Psoas muscle (tissue), 8 donors: Measurements from ENCODE around the gene SOCS1. TPM values are rescaled to one million over a fixed set of nuclear protein-coding genes. Genes with fewer than 3 reads are reported as not detected.

Source experiments
- ATAC-seq, 4 donors: fragments of 200-7000 bp; cut with Tn5 transposase; one replicate each; pipeline ENCODE4 v1.9.1; 2020; ENCODE audit warnings: moderate library complexity in 3 of 4, mild to moderate bottlenecking in 2 of 4
- DNase-seq, 2 donors: peaks; one replicate each; pipeline ENCODE4 v3.0.0-alpha.2; 2020
- H3K27ac ChIP-seq: fragments of 200-600 bp; one replicate; pipeline ENCODE4 v1.8.0; 2022
- H3K27me3 ChIP-seq, 3 donors: fragments of 200-600 bp in 1 of 3; one replicate each; pipeline versions ENCODE4 v1.6.1 to v1.8.0; 2013 to 2022; ENCODE audit warnings: low read length in 2 of 3, mild to moderate bottlenecking in 2 of 3, moderate library complexity in 1 of 3; ENCODE audit not compliant: insufficient read depth in 3 of 3
- H3K36me3 ChIP-seq, 2 donors: fragments of 200-600 bp in 1 of 2; one replicate each; pipeline versions ENCODE4 v1.6.1 to v1.8.0; 2013 to 2022; ENCODE audit warnings: low read depth in 1 of 2, mild to moderate bottlenecking in 1 of 2, moderate library complexity in 1 of 2; ENCODE audit not compliant: insufficient read depth in 1 of 2
- H3K4me1 ChIP-seq: fragments of 200-600 bp; one replicate; pipeline ENCODE4 v1.8.0; 2022
- H3K4me3 ChIP-seq: fragments of 200-600 bp; one replicate; pipeline ENCODE4 v1.8.0; 2022; ENCODE audit warnings: mild to moderate bottlenecking
- H3K9me3 ChIP-seq: fragments of 200-600 bp; one replicate; pipeline ENCODE4 v1.8.0; 2022
- CTCF ChIP-seq: fragments of 200-600 bp; IDR thresholded peaks from one replicate; pipeline ENCODE4 v1.8.0; 2022; ENCODE audit warnings: antibody characterized with exemption
- WGBS, 3 donors: extraction: QIAGEN DNeasy Blood & Tissue Kit; methylation state at CpG; one replicate each; pipeline versions ENCODE4 v1.1.6 to v1.1.7; 2013; 5-methylcytosine and 5-hydroxymethylcytosine counted together
- intact Hi-C, 2 donors: fragments of 100-400 bp; cut with DNase I; formaldehyde crosslinking; loops; one replicate each; pipeline versions ENCODE4 v1.11.0 to v1.14.2; 2022
- polyA plus RNA-seq, 3 donors: library from polyadenylated mRNA; stranded (reverse); fragments of 200-250 nt; gene quantifications; one replicate each; pipeline ENCODE4 v1.2.3, GENCODE V29; 2013
- total RNA-seq, 4 donors: library from RNA; stranded (reverse); fragmentation: NEBNext Ultra II Directional in 2 of 4; extraction: Animal tissue kit (Norgen Biotek cat#: 25700) in 2 of 4; gene quantifications; one replicate each; pipeline versions ENCODE4 v1.2.1 to v1.2.4, GENCODE V29; 2021 to 2023
- donor health status: healthy with polysubstance abuse.
- donor health status: DM: no; HTN: no; CAD: no; lungs with moderate emphysema.
- donor health status: Bipolar disorder and iron deficiency.
- donor health status: healthy.
- donor health status: DM: yes; HTN: yes; CAD: no.
- donor health status: DM: no; HTN: no; CAD: no.
- donor health status: DM: no; HTN: no; CAD: no.
- donor health status: DM: yes; HTN: yes; CAD: no.

The SOCS1 gene
- total and polyA plus RNA-seq, 7 donors: 0.44 to 12.6 (median 2.1) TPM

DNA sequence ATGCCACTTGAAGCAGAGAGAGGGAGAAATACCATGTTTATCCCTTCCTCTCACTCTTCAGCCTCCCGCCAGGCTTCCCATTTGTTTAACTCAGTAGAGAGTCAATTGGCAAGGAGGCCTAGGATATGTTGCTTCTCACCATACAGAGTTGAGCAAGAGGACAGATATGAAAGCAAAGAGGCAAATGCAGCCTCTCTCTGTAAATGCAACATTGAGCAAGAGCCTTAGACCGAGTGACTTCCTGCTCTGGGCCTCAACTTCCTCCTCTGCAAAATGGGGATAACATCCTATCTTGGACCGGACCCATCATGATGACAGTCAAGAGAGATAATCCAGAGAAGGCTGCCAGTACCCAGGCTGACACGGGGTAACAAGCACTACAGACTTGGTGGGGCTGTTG is 36.8 kb downstream of the SOCS1 start:
- H3K27ac ChIP-seq: no peak overlapping the region
- 89 to 93% (median 89%) methylated on average over 4 of the region's 4 CpGs for WGBS, 3 donors
- peaks cover 15% of the 10 kb centered on the region for H3K9me3 ChIP-seq
- H3K27me3 ChIP-seq: peaks cover 0 to 2% (median 0%) of the 10 kb centered on the region in 3 donors
- H3K36me3 ChIP-seq: no peaks in the 10 kb centered on the region
- H3K4me1 ChIP-seq: peaks cover 4% of the 10 kb centered on the region
- DNase-seq: no peak
- H3K4me3 ChIP-seq: no peak overlapping the region
- TF ChIP-seq CTCF: no peak
- ATAC-seq: no peak
- intact Hi-C loops: no loop called here

DNA sequence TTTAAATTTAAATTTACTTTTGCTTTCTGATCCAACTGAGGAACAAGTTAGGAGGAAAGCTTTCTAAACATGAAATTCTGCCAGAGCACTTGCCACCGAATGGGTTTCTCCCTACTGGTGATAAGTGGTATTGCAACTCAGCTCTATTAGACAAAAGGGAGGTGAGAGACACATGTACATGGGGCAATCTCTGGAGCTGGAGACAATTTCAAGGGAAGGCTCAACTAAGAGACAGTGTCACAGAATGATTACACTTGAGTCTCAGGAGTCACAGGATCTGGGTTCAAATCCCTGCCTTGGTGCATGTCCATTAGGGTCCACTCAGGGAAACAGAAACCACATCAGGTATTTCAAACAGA is 37.4 kb downstream of the SOCS1 start:
- no peaks in the 10 kb centered on the region for H3K36me3 ChIP-seq
- no peaks in the 10 kb centered on the region for H3K4me1 ChIP-seq
- no peak for DNase-seq
- H3K27me3 ChIP-seq: peaks cover 0 to 2% (median 0%) of the 10 kb centered on the region in 3 donors
- H3K4me3 ChIP-seq: no peak overlapping the region
- H3K9me3 ChIP-seq: peaks cover 15% of the 10 kb centered on the region
- intact Hi-C loops: no loop called here
- no peak for ATAC-seq
- peak; percentile 42 for TF ChIP-seq CTCF
- WGBS, 3 donors: 85 to 90% (median 87%) methylated on average over 1 of the region's 1 CpG
- H3K27ac ChIP-seq: no peak overlapping the region

- no peak for TF ChIP-seq CTCF
- Histone ChIP-seq H3K27ac (no peak overlapping the region), H3K9me3 (peaks cover 15% of the 10 kb centered on the region), H3K36me3 (no peaks in the 10 kb centered on the region), H3K4me3 (no peak overlapping the region), H3K4me1 (no peaks in the 10 kb centered on the region), H3K27me3 (peaks cover 0 to 2% (median 0%) of the 10 kb centered on the region in 3 donors)
- ATAC-seq (no peak), DNase-seq (no peak)
- WGBS, 3 donors: 62 to 82% (median 71%) methylated on average over 3 of the region's 3 CpGs
- intact Hi-C loops: no loop called here
Measured at GRCh38 chr16:11217651-11218603, 38.1 kb downstream of the SOCS1 start.

- WGBS, 3 donors: 88 to 95% (median 93%) methylated on average over 3 of the region's 3 CpGs
- H3K4me1 ChIP-seq: no peaks in the 10 kb centered on the region
- intact Hi-C loops: no loop called here
Measured at GRCh38 chr16:11215935-11216556, 40.0 kb downstream of the SOCS1 start.

More at GRCh38 chr16:11215935-11216556, 40.0 kb downstream of the SOCS1 start:
- ATAC-seq (no peak), DNase-seq (no peak)
- no peak for TF ChIP-seq CTCF
- no peaks in the 10 kb centered on the region for H3K36me3 ChIP-seq
- no peak overlapping the region for H3K4me3 ChIP-seq
- H3K27me3 ChIP-seq: peaks cover 0 to 2% (median 0%) of the 10 kb centered on the region in 3 donors
- peaks cover 15% of the 10 kb centered on the region for H3K9me3 ChIP-seq
- H3K27ac ChIP-seq: no peak overlapping the region
